ENCODE data around the gene CLDN6.

DNA sequence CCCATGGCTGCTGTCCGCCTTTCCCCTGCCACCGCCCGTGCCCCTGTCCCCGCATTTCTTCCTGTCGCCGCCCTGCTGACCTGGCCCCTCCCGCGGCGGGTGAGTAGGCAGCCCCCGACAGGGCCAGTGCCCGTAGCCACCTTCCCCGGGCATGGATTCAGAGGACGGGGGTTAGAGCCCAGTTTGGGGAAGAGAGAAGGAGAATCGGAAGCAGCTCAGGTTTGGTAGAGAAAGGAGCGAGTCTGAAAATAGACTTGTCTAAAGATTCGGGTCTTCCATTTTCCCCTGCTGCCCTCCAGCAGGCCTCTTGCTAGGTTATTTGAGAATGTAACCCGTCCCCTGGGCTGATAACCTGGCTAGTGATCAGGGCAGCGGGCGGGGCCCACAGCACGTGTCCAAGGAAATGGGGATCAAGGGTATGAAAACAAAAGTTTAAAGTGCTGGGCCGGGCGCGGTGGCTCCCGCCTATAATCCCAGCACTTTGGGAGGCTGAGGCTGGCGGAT, 13.2 kb downstream of the CLDN6 start:
- TF ChIP-seq EP300 (IDR thresholded peaks at IDR 0.05) (no peak), POLR2AphosphoS5 (IDR thresholded peaks at IDR 0.05) (no peak)
- TF ChIP-seq, protein P1, sequence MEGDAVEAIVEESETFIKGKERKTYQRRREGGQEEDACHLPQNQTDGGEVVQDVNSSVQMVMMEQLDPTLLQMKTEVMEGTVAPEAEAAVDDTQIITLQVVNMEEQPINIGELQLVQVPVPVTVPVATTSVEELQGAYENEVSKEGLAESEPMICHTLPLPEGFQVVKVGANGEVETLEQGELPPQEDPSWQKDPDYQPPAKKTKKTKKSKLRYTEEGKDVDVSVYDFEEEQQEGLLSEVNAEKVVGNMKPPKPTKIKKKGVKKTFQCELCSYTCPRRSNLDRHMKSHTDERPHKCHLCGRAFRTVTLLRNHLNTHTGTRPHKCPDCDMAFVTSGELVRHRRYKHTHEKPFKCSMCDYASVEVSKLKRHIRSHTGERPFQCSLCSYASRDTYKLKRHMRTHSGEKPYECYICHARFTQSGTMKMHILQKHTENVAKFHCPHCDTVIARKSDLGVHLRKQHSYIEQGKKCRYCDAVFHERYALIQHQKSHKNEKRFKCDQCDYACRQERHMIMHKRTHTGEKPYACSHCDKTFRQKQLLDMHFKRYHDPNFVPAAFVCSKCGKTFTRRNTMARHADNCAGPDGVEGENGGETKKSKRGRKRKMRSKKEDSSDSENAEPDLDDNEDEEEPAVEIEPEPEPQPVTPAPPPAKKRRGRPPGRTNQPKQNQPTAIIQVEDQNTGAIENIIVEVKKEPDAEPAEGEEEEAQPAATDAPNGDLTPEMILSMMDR (IDR thresholded peaks at IDR 0.05) = no peak

Data from gastroesophageal sphincter (tissue), 3 donors.